ENCODE measurements around the gene NPC2.
A peak's percentile ranks its signal among the peaks of the same experiment; 100 is the strongest.

The NPC2 gene

GRCh38 chr14:74501691-74502090, 8.6 kb upstream of the NPC2 start:
- no peak for DNase-seq

GRCh38 chr14:74501135-74501614, 8.1 kb upstream of the NPC2 start:
- no peak for DNase-seq

GRCh38 chr14:74500417-74501134, 7.5 kb upstream of the NPC2 start:
- no peak for DNase-seq

GRCh38 chr14:74495356-74495755, 2.3 kb upstream of the NPC2 start:
- peak in 1 of 2 donors; percentile 56 for DNase-seq

- peak; percentile 99 for DNase-seq
These were observed 497 bp upstream of the NPC2 start, which contains the start of gene ISCA2 for GRCh38 chr14:74493343-74494261. ISCA2 (plus strand) TSS chr14:74493765; CDS start chr14:74493775, 10 bp downstream.

- DNase-seq: peak; percentile 20 to 25
These were observed 939 bp downstream of the NPC2 start for GRCh38 chr14:74491956-74492775.

GRCh38 chr14:74490486-74490885, 2.6 kb downstream of the NPC2 start:
- no peak for DNase-seq

GRCh38 chr14:74488786-74489397, 4.2 kb downstream of the NPC2 start:
- no peak for DNase-seq

- no peak for DNase-seq
These were observed 6.9 kb downstream of the NPC2 start for GRCh38 chr14:74486164-74486563.

- no peak for DNase-seq
These were observed 9.8 kb downstream of the NPC2 start for GRCh38 chr14:74483321-74483720.

GRCh38 chr14:74482571-74482970, 10.5 kb downstream of the NPC2 start:
- no peak for DNase-seq

GRCh38 chr14:74480046-74480445, 13.1 kb downstream of the NPC2 start:
- DNase-seq: no peak

GRCh38 chr14:74478996-74479635, 14.0 kb downstream of the NPC2 start:
- no peak for DNase-seq

- no peak for DNase-seq
These were observed 16.5 kb downstream of the NPC2 start for GRCh38 chr14:74476607-74477006.

- no peak for DNase-seq
These were observed 17.0 kb downstream of the NPC2 start for GRCh38 chr14:74476107-74476506.

GRCh38 chr14:74475678-74476077, 17.4 kb downstream of the NPC2 start:
- no peak for DNase-seq

- DNase-seq: no peak
These were observed 18.7 kb downstream of the NPC2 start for GRCh38 chr14:74474376-74474775.

- no peak for DNase-seq
These were observed 20.5 kb downstream of the NPC2 start for GRCh38 chr14:74472601-74473000.

GRCh38 chr14:74469548-74470518, 23.3 kb downstream of the NPC2 start:
- no peak for DNase-seq

- DNase-seq: no peak
These were observed 24.6 kb downstream of the NPC2 start for GRCh38 chr14:74468513-74468912.

- DNase-seq: no peak
These were observed 27.8 kb downstream of the NPC2 start for GRCh38 chr14:74465335-74465734.
